Nephron progenitor cell (in vitro differentiated cells): ENCODE data around the gene OR4C3.
"Not testable (repeated sequence)": the region's sequence is repeated elsewhere in the genome, so short reads cannot be mapped to it uniquely, and the experiment has no call there.

ENCODE experiments used
- DNase-seq: peaks from one replicate; pipeline ENCODE4 v3.0.0; 2021
- H3K27ac Mint-ChIP-seq: 2 replicates; pipeline ENCODE4 v1.8.0; 2021; ENCODE audit warnings: mild to moderate bottlenecking, moderate library complexity, mixed read lengths
- H3K27me3 Mint-ChIP-seq: 2 replicates; pipeline ENCODE4 v1.8.0; 2021; ENCODE audit warnings: mild to moderate bottlenecking, low read depth, mixed read lengths; ENCODE audit not compliant: poor library complexity
- H3K36me3 Mint-ChIP-seq: 2 replicates; pipeline ENCODE4 v1.8.0; 2021; ENCODE audit warnings: low read depth, mixed read lengths
- H3K4me1 Mint-ChIP-seq: 2 replicates; pipeline ENCODE4 v1.8.0; 2021; ENCODE audit warnings: mixed read lengths
- H3K4me3 Mint-ChIP-seq: 2 replicates; pipeline ENCODE4 v1.8.0; 2021; ENCODE audit warnings: mild to moderate bottlenecking, moderate library complexity, mixed read lengths
- H3K9me3 Mint-ChIP-seq: 2 replicates; pipeline ENCODE4 v1.8.0; 2021; ENCODE audit warnings: mild to moderate bottlenecking, moderate library complexity, mixed read lengths
- TF ChIP-seq, protein P1 (sequence below): fragments of 200-600 bp; sonication (generic); IDR thresholded peaks from 2 replicates; pipeline ENCODE4 v1.5.0; 2021; ENCODE audit warnings: antibody characterized with exemption

OR4C3 gene

DNA sequence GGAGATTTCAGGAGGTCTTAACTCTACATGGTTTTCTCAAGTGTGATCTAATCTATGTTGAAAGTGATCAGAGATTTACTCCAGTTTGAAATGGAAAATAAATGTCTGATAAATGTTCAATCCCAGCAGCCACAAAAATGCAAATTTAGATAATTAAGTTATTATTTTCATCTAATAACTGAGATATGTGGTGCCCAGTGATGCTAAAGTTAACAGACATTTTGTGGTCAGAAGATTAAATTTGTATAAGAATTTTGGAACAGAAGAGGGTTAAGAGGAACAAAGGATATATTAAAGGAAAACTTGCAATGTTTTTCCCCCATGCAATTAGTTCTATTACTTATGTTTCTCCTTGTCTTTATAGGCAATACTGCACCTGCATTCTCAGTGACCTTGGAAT, at the start of gene OR4C3:
Gene OR4C3, plus strand, starts transcription at position 301 of the 400 bp plus-strand sequence. CDS start 102 bp downstream, outside the sequence.
- peaks cover 76% of the 10 kb centered on the region for H3K9me3 Mint-ChIP-seq
- not testable (repeated sequence) for DNase-seq, H3K4me3 Mint-ChIP-seq, H3K4me1 Mint-ChIP-seq, H3K36me3 Mint-ChIP-seq, H3K27me3 Mint-ChIP-seq, H3K27ac Mint-ChIP-seq

GRCh38 chr11:48305923-48306322, 18.8 kb upstream of the OR4C3 start, which contains the start of gene OR4S1:
TSS of gene OR4S1 (plus strand) at chr11:48306223. CDS start at chr11:48306223, 0 bp downstream.
- H3K9me3 Mint-ChIP-seq, result peaks cover 64% of the 10 kb centered on the region
- TF ChIP-seq, protein P1, sequence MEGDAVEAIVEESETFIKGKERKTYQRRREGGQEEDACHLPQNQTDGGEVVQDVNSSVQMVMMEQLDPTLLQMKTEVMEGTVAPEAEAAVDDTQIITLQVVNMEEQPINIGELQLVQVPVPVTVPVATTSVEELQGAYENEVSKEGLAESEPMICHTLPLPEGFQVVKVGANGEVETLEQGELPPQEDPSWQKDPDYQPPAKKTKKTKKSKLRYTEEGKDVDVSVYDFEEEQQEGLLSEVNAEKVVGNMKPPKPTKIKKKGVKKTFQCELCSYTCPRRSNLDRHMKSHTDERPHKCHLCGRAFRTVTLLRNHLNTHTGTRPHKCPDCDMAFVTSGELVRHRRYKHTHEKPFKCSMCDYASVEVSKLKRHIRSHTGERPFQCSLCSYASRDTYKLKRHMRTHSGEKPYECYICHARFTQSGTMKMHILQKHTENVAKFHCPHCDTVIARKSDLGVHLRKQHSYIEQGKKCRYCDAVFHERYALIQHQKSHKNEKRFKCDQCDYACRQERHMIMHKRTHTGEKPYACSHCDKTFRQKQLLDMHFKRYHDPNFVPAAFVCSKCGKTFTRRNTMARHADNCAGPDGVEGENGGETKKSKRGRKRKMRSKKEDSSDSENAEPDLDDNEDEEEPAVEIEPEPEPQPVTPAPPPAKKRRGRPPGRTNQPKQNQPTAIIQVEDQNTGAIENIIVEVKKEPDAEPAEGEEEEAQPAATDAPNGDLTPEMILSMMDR, result no peak
- no peak within 1 kb of the TSS for H3K4me3 Mint-ChIP-seq
- no peaks in the 10 kb centered on the region for H3K4me1 Mint-ChIP-seq
- no peaks in the 10 kb centered on the region for H3K27me3 Mint-ChIP-seq
- H3K36me3 Mint-ChIP-seq, result no peaks in the 10 kb centered on the region
- no peak within 1 kb of the TSS for H3K27ac Mint-ChIP-seq
- DNase-seq, result no peak

GRCh38 chr11:48307760-48308386, 16.8 kb upstream of the OR4C3 start:
- no peaks in the 10 kb centered on the region for H3K4me1 Mint-ChIP-seq
- peaks cover 70% of the 10 kb centered on the region for H3K9me3 Mint-ChIP-seq
- no peak overlapping the region for H3K4me3 Mint-ChIP-seq
- TF ChIP-seq, protein P1, result peak; percentile 55
- no peak overlapping the region for H3K27ac Mint-ChIP-seq
- peak; percentile 54 for DNase-seq
- H3K36me3 Mint-ChIP-seq, result no peaks in the 10 kb centered on the region
- H3K27me3 Mint-ChIP-seq, result no peaks in the 10 kb centered on the region

- not testable (repeated sequence) for H3K4me1 Mint-ChIP-seq, H3K27ac Mint-ChIP-seq, DNase-seq, H3K4me3 Mint-ChIP-seq, H3K36me3 Mint-ChIP-seq, H3K27me3 Mint-ChIP-seq
- peaks cover 67% of the 10 kb centered on the region for H3K9me3 Mint-ChIP-seq
Measured at GRCh38 chr11:48313590-48313989, 11.1 kb upstream of the OR4C3 start.

GRCh38 chr11:48319813-48320212, 4.9 kb upstream of the OR4C3 start:
- not testable (repeated sequence) for H3K27ac Mint-ChIP-seq, H3K4me1 Mint-ChIP-seq, H3K36me3 Mint-ChIP-seq, DNase-seq, H3K27me3 Mint-ChIP-seq, H3K4me3 Mint-ChIP-seq
- peaks cover 72% of the 10 kb centered on the region for H3K9me3 Mint-ChIP-seq

DNA sequence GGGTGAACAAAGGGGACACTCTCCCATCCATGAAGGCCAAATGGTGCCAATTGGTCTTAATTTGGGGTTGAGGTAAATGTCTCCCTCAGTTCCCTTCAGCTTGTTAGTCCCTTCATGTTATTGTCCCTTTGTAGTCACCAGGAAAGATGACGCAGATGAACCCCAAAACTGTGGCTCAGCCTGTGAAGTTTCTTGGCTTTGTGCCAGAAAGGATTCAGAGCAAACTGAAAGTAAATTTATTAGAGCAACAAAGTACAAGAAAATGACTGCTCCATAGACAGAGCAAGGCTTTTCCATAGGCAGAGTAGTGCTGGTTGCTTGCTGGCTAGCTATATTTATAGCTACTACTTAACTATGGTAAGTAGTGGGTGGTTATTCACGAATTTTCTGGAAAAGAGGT, 16.7 kb downstream of the OR4C3 start:
- Mint-ChIP-seq H3K36me3 (no peaks in the 10 kb centered on the region), H3K4me3 (no peak overlapping the region), H3K4me1 (no peaks in the 10 kb centered on the region), H3K27me3 (no peaks in the 10 kb centered on the region), H3K9me3 (peaks cover 75% of the 10 kb centered on the region), H3K27ac (no peak overlapping the region)
- DNase-seq, result no peak
- TF ChIP-seq, protein P1, result no peak

DNA sequence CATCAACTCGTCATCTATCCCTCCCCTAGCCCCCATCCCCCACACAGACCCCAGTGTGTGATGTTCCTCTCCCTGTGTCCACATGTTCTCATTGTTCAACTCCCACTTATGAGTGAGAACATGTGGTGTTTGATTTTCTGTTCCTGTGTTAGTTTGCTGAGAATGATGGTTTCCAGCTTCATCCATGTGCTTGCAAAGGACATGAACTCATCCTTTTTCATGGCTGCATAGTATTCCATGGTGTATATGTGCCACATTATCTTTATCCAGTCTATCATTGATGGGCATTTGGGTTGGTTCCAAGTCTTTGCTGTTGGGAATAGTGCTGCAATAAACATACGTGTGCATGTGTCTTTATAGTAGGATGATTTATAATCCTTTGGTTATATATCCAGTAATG, 17.8 kb downstream of the OR4C3 start:
- H3K4me1 Mint-ChIP-seq, H3K4me3 Mint-ChIP-seq: not testable (repeated sequence)

DNA sequence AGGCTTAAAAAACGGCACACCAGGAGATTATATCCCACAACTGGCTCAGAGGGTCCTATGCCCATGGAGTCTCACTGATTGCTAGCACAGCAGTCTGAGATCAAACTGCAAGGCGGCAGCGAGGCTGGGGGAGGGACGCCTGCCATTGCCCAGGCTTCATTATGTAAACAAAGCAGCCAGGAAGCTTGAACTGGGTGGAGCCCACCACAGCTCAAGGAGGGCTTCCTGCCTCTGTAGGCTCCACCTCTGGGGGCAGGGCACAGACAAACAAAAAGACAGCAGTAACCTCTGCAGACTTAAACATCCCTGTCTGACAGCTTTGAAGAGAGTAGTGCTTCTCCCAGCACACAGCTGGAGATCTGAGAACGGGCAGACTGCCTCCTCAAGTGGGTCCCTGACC, 21.6 kb downstream of the OR4C3 start:
- H3K4me3 Mint-ChIP-seq, H3K4me1 Mint-ChIP-seq, H3K36me3 Mint-ChIP-seq, DNase-seq, H3K27me3 Mint-ChIP-seq, H3K27ac Mint-ChIP-seq: not testable (repeated sequence)
- H3K9me3 Mint-ChIP-seq, result peaks cover 75% of the 10 kb centered on the region

More for the DNA sequence above, 17.8 kb downstream of the OR4C3 start:
- not testable (repeated sequence) for H3K27me3 Mint-ChIP-seq, DNase-seq, H3K36me3 Mint-ChIP-seq, H3K27ac Mint-ChIP-seq
- H3K9me3 Mint-ChIP-seq, result peaks cover 77% of the 10 kb centered on the region
